ENCODE measurements around the gene ZNF432.
"Not testable (repeated sequence)": the region's sequence is repeated elsewhere in the genome, so short reads cannot be mapped to it uniquely, and the experiment has no call there.

GRCh38 chr19:52096416-52096815, 47.8 kb upstream of the ZNF432 start:
- not testable (repeated sequence) for TF ChIP-seq CTCF, POLR2AphosphoS5 (IDR thresholded peaks at IDR 0.05)
